Motor neuron (in vitro differentiated cells): ENCODE measurements around the gene IQCH. TPM values are rescaled to one million over a fixed set of nuclear protein-coding genes. Genes with fewer than 3 reads are reported as not detected.

Source experiments
- ATAC-seq, 8 experiments: fragments of 200-7000 bp; cut with Tn5 transposase; replicated peaks in 6 of 8; 2 replicates each; pipeline ENCODE4 v1.8.0; 2021; ENCODE audit warnings: mild to moderate bottlenecking in 8 of 8, moderate library complexity in 8 of 8
- H3K27ac ChIP-seq, 2 donors: fragments of 250-450 bp; sonication (Bioruptor Pico); 2 replicates each; pipeline ENCODE4 v1.9.0; 2021; ENCODE audit warnings: antibody characterized with exemption in 2 of 2, mild to moderate bottlenecking in 2 of 2, moderate library complexity in 1 of 2
- H3K4me1 ChIP-seq, 2 donors: fragments of 250-450 bp; sonication (Bioruptor Pico); replicated peaks in 1 of 2; 2 replicates each; pipeline ENCODE4 v1.6.1; 2021; ENCODE audit warnings: antibody characterized with exemption in 2 of 2, mild to moderate bottlenecking in 2 of 2, moderate library complexity in 1 of 2
- H3K4me3 ChIP-seq, 5 donors: fragments of 250-450 bp; sonication (Bioruptor Pico); 2 replicates each; pipeline ENCODE4 v1.9.0; 2021; ENCODE audit warnings: antibody characterized with exemption in 5 of 5, mild to moderate bottlenecking in 5 of 5, moderate library complexity in 4 of 5
- WGBS, 10 experiments: fragments of 450-650 bp; shearing (Covaris generic); methylation state at CpG; one replicate each; pipeline ENCODE4 v1.0.0; 2022; 5-methylcytosine and 5-hydroxymethylcytosine counted together
- in situ Hi-C, 9 experiments: fragments of 400-800 bp; cut with MboI; loops; one replicate each; pipeline ENCODE4 v1.15.0; 2021; ENCODE audit warnings: low sequenced_read_pairs in 9 of 9, low pct_unique_long_range_greater_than_20kb in 2 of 9; ENCODE audit not compliant: unreplicated experiment in 9 of 9
- total RNA-seq, 8 experiments: library from RNA; unstranded; fragments of 300-600 nt; gene quantifications; 2 replicates each; pipeline versions ENCODE4 v1.2.3 to v1.2.4, GENCODE V29; 2022

The IQCH gene
- total RNA-seq, 8 experiments from 2014 or later = 3.8 to 11.2 (median 5.3) TPM

GRCh38 chr15:67534360-67534759 is 279.8 kb downstream of the IQCH start:
- H3K27ac ChIP-seq = no peak overlapping the region
- H3K4me3 ChIP-seq = no peak overlapping the region
- 83 to 100% (median 83%) methylated on average over 1 of the region's 1 CpG; no CpG with 5 or more reads in 5 of the 10 experiments for WGBS, 10 experiments
- no peak for ATAC-seq
- no peaks in the 10 kb centered on the region for H3K4me1 ChIP-seq
- in situ Hi-C loops = loop anchor here in 1 of 9 experiments (25.0 kb wide), 1 partner anchor 303 kb away; the partner anchor contains the start of genes RNU6-1 and SKOR1

- no peak overlapping the region for H3K4me3 ChIP-seq
- H3K27ac ChIP-seq = no peak overlapping the region
- 100% methylated on average over 1 of the region's 1 CpG; no CpG with 5 or more reads in 3 of the 10 experiments for WGBS, 10 experiments
- peaks cover 3 to 6% of the 10 kb centered on the region in 2 donors for H3K4me1 ChIP-seq
- in situ Hi-C loops = loop anchor here in 1 of 9 experiments (25.0 kb wide), 1 partner anchor 300 kb away; the partner anchor contains the start of genes RNU6-1 and SKOR1
- no peak for ATAC-seq
Observed at GRCh38 chr15:67537771-67538170, 283.2 kb downstream of the IQCH start.

DNA sequence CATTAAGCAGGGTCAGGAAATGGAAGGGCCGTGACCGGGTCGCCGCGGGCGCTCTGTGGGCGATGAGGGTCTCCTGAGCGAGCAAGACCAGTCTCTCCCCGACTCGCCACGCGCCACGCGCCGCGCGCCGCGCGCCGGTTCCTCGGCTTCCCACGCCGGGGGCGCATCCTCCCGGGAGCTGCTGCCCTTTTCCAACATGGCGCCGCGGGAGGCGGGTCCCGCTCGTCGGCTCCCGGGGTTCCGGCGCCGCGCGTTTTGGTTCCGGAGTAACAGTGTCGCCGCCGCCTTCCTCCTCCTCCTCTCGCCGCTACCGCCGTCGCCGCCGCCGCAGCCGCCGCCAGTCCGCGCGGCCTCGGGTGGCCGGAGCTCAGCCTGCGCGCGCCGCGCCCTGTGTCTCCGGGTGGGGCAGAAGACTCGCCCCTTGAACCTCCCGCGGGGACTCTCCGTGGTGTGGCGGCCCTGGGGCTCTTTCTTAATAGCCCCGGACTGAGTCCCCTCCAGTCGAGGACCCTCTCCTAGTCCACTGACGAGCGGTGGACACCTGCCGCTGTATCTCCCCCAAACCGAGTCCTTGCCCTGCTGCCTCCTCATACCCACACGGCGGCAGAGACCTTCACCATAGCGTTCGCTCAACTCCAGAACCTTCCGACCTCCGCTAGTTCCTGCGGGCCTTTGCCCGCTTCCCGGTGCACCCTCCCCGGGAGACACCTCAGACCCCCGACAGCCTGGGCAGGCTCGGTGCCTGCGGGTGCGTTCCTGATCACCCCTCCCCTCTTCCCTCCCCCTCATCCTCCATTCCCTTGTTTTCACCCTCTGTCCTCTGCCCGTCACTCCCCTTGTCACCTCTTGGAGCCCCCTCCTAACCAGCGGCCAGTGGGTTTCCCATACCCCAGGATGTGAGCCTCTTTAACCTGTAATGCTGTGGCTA is 288.1 kb downstream of the IQCH start, which contains the start of gene MAP2K5:
TSS of gene MAP2K5 (plus strand) at position 284 of the 928 bp plus-strand sequence. CDS start at position 917, 633 bp downstream.
- peaks cover 8 to 11% of the 10 kb centered on the region in 2 donors for H3K4me1 ChIP-seq
- peak within 1 kb of the TSS; percentile 36 to 71 for H3K27ac ChIP-seq
- H3K4me3 ChIP-seq = peak within 1 kb of the TSS; percentile 58 to 93 (median 75)
- in situ Hi-C loops = loop anchor here in 1 of 9 experiments (25.0 kb wide), 1 partner anchor 295 kb away; the partner anchor contains the start of genes RNU6-1 and SKOR1
- 0% methylated on average over 1 to 22 of the region's 91 CpGs; no CpG with 5 or more reads in 2 of the 10 experiments for WGBS, 10 experiments
- peak; percentile 79 to 91 (median 83) for ATAC-seq

DNA sequence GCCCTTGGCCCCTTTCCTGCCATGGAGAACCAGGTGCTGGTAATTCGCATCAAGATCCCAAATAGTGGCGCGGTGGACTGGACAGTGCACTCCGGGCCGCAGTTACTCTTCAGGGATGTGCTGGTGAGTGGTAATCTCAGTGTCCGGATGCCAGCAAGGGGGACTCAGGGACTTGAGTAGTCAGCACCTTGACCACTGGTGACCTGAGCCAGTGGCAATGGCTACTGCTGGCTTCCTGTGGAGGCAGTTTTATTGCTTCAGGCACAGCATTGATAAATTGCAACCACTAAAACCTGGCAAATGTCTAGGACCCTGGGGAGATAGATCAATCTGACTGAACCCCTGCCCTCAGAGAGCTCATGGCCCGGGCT is 288.7 kb downstream of the IQCH start:
- peaks cover 13 to 14% of the 10 kb centered on the region in 2 donors for H3K4me1 ChIP-seq
- peak overlapping the region; percentile 58 to 93 (median 75) for H3K4me3 ChIP-seq
- H3K27ac ChIP-seq = no peak overlapping the region
- ATAC-seq = peak in 5 of 8 experiments; percentile 3 to 20 (median 16)
- 0 to 40% (median 14%) methylated on average over 1 to 2 of the region's 7 CpGs; no CpG with 5 or more reads in 7 of the 10 experiments for WGBS, 10 experiments
- in situ Hi-C loops = loop anchor here in 1 of 9 experiments (25.0 kb wide), 1 partner anchor 294 kb away; the partner anchor contains the start of genes RNU6-1 and SKOR1

GRCh38 chr15:67544475-67544874 is 289.9 kb downstream of the IQCH start:
- Histone ChIP-seq H3K4me1 (peaks cover 17 to 22% of the 10 kb centered on the region in 2 donors), H3K4me3 (no peak overlapping the region), H3K27ac (no peak overlapping the region)
- in situ Hi-C loops = loop anchor here in 1 of 9 experiments (25.0 kb wide), 1 partner anchor 293 kb away; the partner anchor contains the start of genes RNU6-1 and SKOR1
- 89 to 100% (median 100%) methylated on average over 1 to 2 of the region's 3 CpGs; no CpG with 5 or more reads in 5 of the 10 experiments for WGBS, 10 experiments
- no peak for ATAC-seq

DNA sequence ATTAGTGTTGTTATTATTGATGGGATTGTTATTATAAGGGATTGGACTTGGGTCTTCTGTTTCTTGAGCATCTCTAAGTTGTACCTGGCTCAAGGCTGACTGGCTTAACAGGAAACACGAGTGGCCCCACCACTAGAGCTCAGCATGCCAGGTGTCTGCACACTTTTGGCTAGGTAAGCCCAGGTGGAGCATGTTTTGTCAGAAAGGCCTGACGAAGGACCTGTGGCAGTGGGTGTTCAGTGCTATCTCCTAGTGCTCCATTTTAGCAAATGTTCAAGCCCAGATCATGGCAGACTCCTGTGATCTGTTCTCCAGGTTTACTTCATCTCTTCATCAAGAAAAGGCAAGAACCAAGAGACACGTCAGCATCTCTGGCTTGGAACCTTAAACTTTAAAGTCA is 291.3 kb downstream of the IQCH start:
- no peak for ATAC-seq
- whole genome bisulfite sequencing, 10 experiments = 76 to 100% (median 84%) methylated on average over 1 to 3 of the region's 3 CpGs; no CpG with 5 or more reads in 4 of the 10 experiments
- in situ Hi-C loops = loop anchor here in 1 of 9 experiments (25.0 kb wide), 1 partner anchor 291 kb away; the partner anchor contains the start of genes RNU6-1 and SKOR1
- Histone ChIP-seq H3K27ac (no peak overlapping the region), H3K4me1 (peaks cover 20 to 26% of the 10 kb centered on the region in 2 donors), H3K4me3 (no peak overlapping the region)

DNA sequence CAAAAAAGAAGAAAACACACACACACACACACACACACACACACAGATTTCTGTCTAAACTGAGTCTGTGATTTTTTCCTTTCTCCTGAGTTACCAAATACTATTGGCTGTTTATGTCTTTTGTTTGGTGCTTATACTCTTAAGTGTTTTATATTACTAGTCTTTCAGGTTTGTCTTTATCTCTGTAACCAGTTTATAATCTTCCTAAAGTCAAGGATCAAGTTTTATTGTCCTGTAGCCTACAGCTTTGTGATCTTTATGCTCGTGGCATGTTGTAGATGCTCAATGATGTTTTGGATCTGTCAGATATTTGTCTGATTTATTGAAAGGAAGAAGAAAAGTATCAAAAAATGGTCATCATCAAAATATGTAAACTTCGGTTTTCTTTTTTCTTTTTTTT is 292.5 kb downstream of the IQCH start:
- WGBS, 10 experiments = 80 to 100% (median 93%) methylated on average over 1 to 2 of the region's 2 CpGs; no CpG with 5 or more reads in 3 of the 10 experiments
- no peak for ATAC-seq
- Histone ChIP-seq H3K27ac (no peak overlapping the region), H3K4me3 (no peak overlapping the region), H3K4me1 (peaks cover 14 to 23% of the 10 kb centered on the region in 2 donors)
- in situ Hi-C loops = loop anchor here in 1 of 9 experiments (25.0 kb wide), 1 partner anchor 290 kb away; the partner anchor contains the start of genes RNU6-1 and SKOR1

GRCh38 chr15:67547836-67548235 is 293.2 kb downstream of the IQCH start:
- Histone ChIP-seq H3K4me1 (peaks cover 14 to 23% of the 10 kb centered on the region in 2 donors), H3K4me3 (no peak overlapping the region), H3K27ac (no peak overlapping the region)
- ATAC-seq = no peak
- 19 to 100% (median 58%) methylated on average over 1 to 3 of the region's 3 CpGs; no CpG with 5 or more reads in 1 of the 10 experiments for WGBS, 10 experiments
- in situ Hi-C loops = loop anchor here in 1 of 9 experiments (25.0 kb wide), 1 partner anchor 289 kb away; the partner anchor contains the start of genes RNU6-1 and SKOR1

GRCh38 chr15:67548236-67548852 is 293.8 kb downstream of the IQCH start:
- Histone ChIP-seq H3K4me1 (peaks cover 14 to 23% of the 10 kb centered on the region in 2 donors), H3K4me3 (no peak overlapping the region), H3K27ac (no peak overlapping the region)
- peak in 6 of 8 experiments; percentile 13 to 43 (median 26) for ATAC-seq
- WGBS, 10 experiments = 0 to 86% (median 58%) methylated on average over 1 to 2 of the region's 2 CpGs; no CpG with 5 or more reads in 5 of the 10 experiments
- in situ Hi-C loops = loop anchor here in 1 of 9 experiments (25.0 kb wide), 1 partner anchor 289 kb away; the partner anchor contains the start of genes RNU6-1 and SKOR1

DNA sequence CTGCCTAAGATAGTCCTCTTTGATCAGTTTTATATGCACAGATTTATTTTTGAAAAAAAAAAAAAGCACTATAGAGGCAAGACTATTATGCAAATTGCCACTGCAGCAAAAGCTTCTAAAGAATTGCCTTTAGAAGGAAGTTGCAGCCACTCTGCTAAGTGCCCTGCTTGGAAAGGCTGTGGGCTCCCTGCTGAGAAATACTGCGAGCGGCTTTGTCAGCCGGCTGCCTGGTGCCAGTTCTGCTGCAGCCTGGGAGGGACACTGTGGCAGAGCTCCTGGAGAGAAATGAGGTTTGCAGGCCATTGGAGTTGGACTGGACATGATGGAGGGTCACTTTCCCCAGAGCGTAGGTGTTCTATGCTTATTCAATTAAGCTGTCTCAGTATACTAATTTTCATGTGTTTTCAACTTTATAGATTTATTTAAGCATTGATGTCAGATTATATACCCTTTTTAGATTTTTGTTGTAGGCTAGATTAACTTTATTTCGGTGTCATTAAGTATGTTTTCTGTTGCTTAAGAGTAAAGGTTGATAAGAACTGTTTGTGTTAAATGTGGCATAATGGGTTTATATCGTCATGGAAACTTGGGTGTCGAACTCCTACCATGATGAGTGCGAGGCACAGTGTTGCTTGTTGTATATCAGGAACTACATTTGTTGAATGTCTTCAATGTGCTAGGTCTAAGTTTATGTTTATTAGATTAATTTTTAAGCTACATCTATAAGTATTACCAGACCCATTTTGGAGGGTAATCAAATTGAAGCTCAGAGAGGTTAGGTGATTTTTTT is 294.5 kb downstream of the IQCH start:
- H3K4me3 ChIP-seq = no peak overlapping the region
- WGBS, 10 experiments = 24 to 81% (median 41%) methylated on average over 1 to 8 of the region's 8 CpGs; no CpG with 5 or more reads in 1 of the 10 experiments
- in situ Hi-C loops = loop anchor here in 1 of 9 experiments (25.0 kb wide), 1 partner anchor 288 kb away; the partner anchor contains the start of genes RNU6-1 and SKOR1
- ATAC-seq = peak in 7 of 8 experiments; percentile 42 to 97 (median 93)
- H3K4me1 ChIP-seq = peaks cover 9 to 18% of the 10 kb centered on the region in 2 donors
- H3K27ac ChIP-seq = no peak overlapping the region

DNA sequence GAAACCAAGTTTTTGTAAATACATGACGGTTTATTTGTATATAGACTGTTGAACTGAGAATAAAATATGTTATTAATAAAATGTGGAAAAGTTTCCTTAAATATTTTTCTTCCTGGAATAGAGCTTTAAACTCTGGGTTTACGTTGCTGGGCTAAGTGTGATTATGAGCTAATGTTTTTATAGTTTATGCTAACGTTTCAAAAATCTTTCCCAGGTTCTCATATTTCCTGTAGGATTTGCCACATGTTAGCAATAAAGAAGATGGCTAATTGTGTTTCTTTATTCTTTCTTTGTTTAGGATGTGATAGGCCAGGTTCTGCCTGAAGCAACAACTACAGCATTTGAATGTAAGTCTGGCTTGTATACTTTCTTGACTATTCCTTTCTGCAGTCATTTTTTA is 295.1 kb downstream of the IQCH start:
- ATAC-seq = peak in 1 of 8 experiments; percentile 54
- no peak overlapping the region for H3K27ac ChIP-seq
- in situ Hi-C loops = loop anchor here in 1 of 9 experiments (25.0 kb wide), 1 partner anchor 288 kb away; the partner anchor contains the start of genes RNU6-1 and SKOR1
- 14 to 64% (median 40%) methylated on average over 2 to 3 of the region's 3 CpGs; no CpG with 5 or more reads in 1 of the 10 experiments for WGBS, 10 experiments
- peaks cover 9 to 18% of the 10 kb centered on the region in 2 donors for H3K4me1 ChIP-seq
- H3K4me3 ChIP-seq = no peak overlapping the region
